NOMO-1 treated with dmso at 0.1 percent for 144 hours (cell line): ENCODE results near the gene CNST.
"Not testable (repeated sequence)": the region's sequence is repeated elsewhere in the genome, so short reads cannot be mapped to it uniquely, and the experiment has no call there.

ENCODE experiments used
- DNase-seq: peaks from one replicate; lab custom pipeline; 2025; ENCODE audit not compliant: unreplicated experiment; lab: John Stamatoyannopoulos, UW

Gene CNST

GRCh38 chr1:246558041-246558440 is 8.2 kb upstream of the CNST start:
- no peak for DNase-seq

GRCh38 chr1:246559310-246559709 is 6.9 kb upstream of the CNST start:
- DNase-seq = no peak

- DNase-seq = not testable (repeated sequence)
Observed at GRCh38 chr1:246560833-246561232, 5.4 kb upstream of the CNST start.

- no peak for DNase-seq
Observed at GRCh38 chr1:246564839-246565750, 1.2 kb upstream of the CNST start.

GRCh38 chr1:246565751-246566127 is 517 bp upstream of the CNST start:
- DNase-seq = no peak

- DNase-seq = no peak
Observed at GRCh38 chr1:246566813-246567645, 773 bp downstream of the CNST start.

- DNase-seq = no peak
Observed at GRCh38 chr1:246567646-246568235, 1.5 kb downstream of the CNST start.

GRCh38 chr1:246569248-246570238 is 3.3 kb downstream of the CNST start:
- no peak for DNase-seq

- DNase-seq = peak; percentile 61
Observed at GRCh38 chr1:246571309-246571708, 5.1 kb downstream of the CNST start.

GRCh38 chr1:246571953-246572352 is 5.7 kb downstream of the CNST start:
- DNase-seq = no peak

GRCh38 chr1:246572785-246573184 is 6.5 kb downstream of the CNST start:
- no peak for DNase-seq

- no peak for DNase-seq
Observed at GRCh38 chr1:246573491-246573890, 7.2 kb downstream of the CNST start.

GRCh38 chr1:246576709-246577032 is 10.4 kb downstream of the CNST start:
- no peak for DNase-seq

- DNase-seq = no peak
Observed at GRCh38 chr1:246577082-246577719, 10.9 kb downstream of the CNST start.

- no peak for DNase-seq
Observed at GRCh38 chr1:246577720-246578106, 11.5 kb downstream of the CNST start.

- no peak for DNase-seq
Observed at GRCh38 chr1:246579818-246580217, 13.6 kb downstream of the CNST start.

GRCh38 chr1:246580497-246581370 is 14.5 kb downstream of the CNST start:
- no peak for DNase-seq

GRCh38 chr1:246582301-246583055 is 16.2 kb downstream of the CNST start:
- DNase-seq = no peak
